Right ventricle myocardium superior (tissue), 1 donor: Measurements from ENCODE around the gene OSR1. TPM values are rescaled to one million over a fixed set of nuclear protein-coding genes. Genes with fewer than 3 reads are reported as not detected.
A peak's percentile ranks its signal among the peaks of the same experiment; 100 is the strongest.

Source experiments
- ATAC-seq: fragments of 200-7000 bp; cut with Tn5 transposase; one replicate; pipeline ENCODE4 v1.9.1; 2020; ENCODE audit warnings: mild to moderate bottlenecking; ENCODE audit not compliant: poor library complexity
- DNase-seq: peaks from one replicate; pipeline ENCODE4 v3.0.0-alpha.2; 2020
- intact Hi-C: fragments of 100-400 bp; cut with DNase I; formaldehyde crosslinking; loops from one replicate; pipeline ENCODE4 v1.11.2; 2022
- total RNA-seq: library from RNA; stranded (reverse); fragmentation: NEBNext Ultra II Directional; extraction: Animal tissue kit (Norgen Biotek cat#: 25700); gene quantifications from one replicate; pipeline ENCODE4 v1.2.1, GENCODE V29; 2021
- donor health status: DM: no; HTN: yes; CAD: no; lungs with severe emphysema.

Gene OSR1
- total RNA-seq, 1 donor from 2014 or later, result 5.4 TPM

GRCh38 chr2:19361325-19361990, 3.0 kb upstream of the OSR1 start:
- no peak for DNase-seq
- peak; percentile 34 for ATAC-seq
- intact Hi-C loops, result loop anchor here (10.0 kb wide), 2 partner anchors 367 to 927 kb away; no protein-coding TSS in a partner anchor

GRCh38 chr2:19360966-19361321, 2.5 kb upstream of the OSR1 start:
- DNase-seq (no peak), ATAC-seq (no peak)
- intact Hi-C loops, result loop anchor here (10.0 kb wide), 2 partner anchors 366 to 926 kb away; no protein-coding TSS in a partner anchor

DNA sequence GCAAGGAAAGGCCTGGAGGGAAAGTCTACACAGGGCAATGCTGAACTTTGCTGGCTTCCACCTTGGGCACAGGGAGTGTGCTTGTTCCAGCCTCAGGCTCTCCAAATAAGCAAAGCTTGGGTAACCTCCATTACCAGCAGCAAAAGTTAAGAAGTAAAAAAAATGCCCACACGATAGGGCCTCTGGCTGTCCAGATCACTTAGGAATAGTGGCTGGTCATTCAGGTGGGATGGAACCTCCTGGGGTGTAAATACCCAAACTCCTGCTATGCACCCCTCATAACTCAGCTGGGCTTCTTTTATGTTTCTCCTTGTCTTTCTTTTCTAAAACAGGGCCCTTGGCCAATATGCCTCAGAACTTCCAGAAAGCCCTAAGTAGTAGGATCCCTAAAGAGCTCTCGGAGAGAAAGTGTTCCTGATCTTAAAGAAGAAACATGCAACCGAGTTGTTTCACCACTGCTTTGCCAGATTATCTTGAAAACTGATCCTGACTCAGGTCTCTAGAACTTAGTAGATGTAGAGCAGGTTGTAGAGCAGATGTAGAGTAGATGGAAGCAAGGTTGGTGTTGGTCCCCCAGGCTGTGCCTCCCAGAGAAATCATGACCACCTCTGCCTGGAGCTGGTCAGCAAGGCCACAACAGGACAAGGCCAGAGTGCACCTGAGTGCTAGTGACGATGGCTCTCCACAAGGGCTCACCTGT, 2.0 kb upstream of the OSR1 start:
- no peak for DNase-seq
- ATAC-seq, result no peak

GRCh38 chr2:19359456-19359855, 1.0 kb upstream of the OSR1 start:
- intact Hi-C loops, result loop anchor here (5.0 to 10.0 kb wide), 2 partner anchors 505 to 607 kb away; no protein-coding TSS in a partner anchor
- ATAC-seq (no peak), DNase-seq (no peak)

More for the DNA sequence above, 2.0 kb upstream of the OSR1 start:
- intact Hi-C loops, result loop anchor here (10.0 kb wide), 2 partner anchors 366 to 926 kb away; no protein-coding TSS in a partner anchor

- intact Hi-C loops, result loop anchor here (5.0 to 10.0 kb wide), 2 partner anchors 506 to 607 kb away; no protein-coding TSS in a partner anchor
- DNase-seq (no peak), ATAC-seq (no peak)
Measured at GRCh38 chr2:19359021-19359357, 566 bp upstream of the OSR1 start.

GRCh38 chr2:19357402-19358241, 801 bp downstream of the OSR1 start:
- ATAC-seq, result peak; percentile 33
- intact Hi-C loops, result loop anchor here (5.0 to 10.0 kb wide), 2 partner anchors 507 to 605 kb away; no protein-coding TSS in a partner anchor
- DNase-seq, result no peak

DNA sequence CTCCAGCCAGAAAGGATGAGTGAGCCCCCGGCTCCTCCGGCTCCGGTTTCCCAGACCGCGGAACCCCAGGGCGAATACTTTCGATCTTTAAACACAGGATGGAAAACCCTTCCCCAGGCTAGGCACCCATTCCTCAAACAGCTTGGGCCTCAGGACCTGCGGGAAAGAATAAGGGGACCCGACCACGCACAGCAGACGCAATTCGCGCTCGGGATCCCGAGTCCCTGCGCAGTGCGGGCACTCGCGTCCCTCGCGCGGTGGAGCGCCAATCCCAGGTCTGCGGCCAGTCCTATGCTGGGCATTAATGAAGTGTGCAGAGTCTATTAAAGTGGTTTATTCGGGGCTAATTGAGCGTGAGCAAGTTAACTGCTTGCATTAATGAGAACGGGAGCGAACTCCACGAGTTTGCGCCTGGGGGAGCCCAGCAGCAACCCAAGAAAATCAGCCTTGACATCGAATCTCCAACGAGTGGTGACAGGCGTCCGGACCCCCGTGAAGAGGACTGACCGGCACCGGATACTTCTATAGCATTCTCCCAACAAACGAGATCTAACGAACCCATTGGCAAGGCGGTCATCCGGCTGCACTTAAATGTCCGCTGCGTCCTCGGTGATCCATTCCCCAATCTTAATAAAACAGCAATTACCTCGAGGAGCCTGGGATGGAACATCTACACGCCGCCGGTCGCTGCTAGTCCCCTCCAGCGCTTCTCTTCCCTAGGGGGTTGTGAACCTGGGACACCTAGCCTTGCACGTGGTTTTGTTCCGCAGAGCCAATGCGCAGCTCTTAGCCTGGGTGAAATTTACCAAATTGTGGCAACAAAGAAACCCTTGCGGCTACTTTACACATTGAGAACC, 1.6 kb downstream of the OSR1 start:
- DNase-seq (no peak), ATAC-seq (no peak)
- intact Hi-C loops, result loop anchor here (5.0 to 10.0 kb wide), 2 partner anchors 508 to 604 kb away; no protein-coding TSS in a partner anchor

- no peak for DNase-seq
Measured at GRCh38 chr2:19355931-19356544, 2.4 kb downstream of the OSR1 start.

GRCh38 chr2:19355416-19355821, 3.0 kb downstream of the OSR1 start:
- no peak for DNase-seq
- intact Hi-C loops, result loop anchor here (5.0 to 10.0 kb wide), 2 partner anchors 509 to 603 kb away; no protein-coding TSS in a partner anchor
- ATAC-seq, result no peak

More at GRCh38 chr2:19355931-19356544, 2.4 kb downstream of the OSR1 start:
- no peak for ATAC-seq
- intact Hi-C loops, result loop anchor here (5.0 to 10.0 kb wide), 2 partner anchors 509 to 604 kb away; no protein-coding TSS in a partner anchor

DNA sequence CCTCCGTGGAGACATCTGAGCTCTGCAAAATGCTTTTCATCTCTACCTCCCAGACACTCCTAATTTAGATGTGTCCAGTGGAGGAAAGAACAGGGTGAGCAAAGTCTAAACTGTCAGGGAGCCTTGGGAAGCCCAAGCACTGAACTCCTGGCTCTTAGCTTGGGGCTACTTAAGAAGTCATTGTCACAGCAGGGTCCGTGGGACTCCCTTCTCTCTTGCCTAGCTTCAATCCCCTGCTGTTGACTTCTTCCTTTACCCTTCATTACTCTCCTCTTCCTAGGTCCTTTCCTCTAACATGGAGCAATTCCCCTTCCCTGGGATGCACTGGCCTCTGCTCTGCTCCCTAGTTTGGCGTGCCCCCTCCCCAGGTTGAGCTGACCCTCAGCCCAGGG, 3.4 kb downstream of the OSR1 start:
- ATAC-seq, result no peak
- no peak for DNase-seq
- intact Hi-C loops, result loop anchor here (5.0 to 10.0 kb wide), 2 partner anchors 510 to 603 kb away; no protein-coding TSS in a partner anchor

DNA sequence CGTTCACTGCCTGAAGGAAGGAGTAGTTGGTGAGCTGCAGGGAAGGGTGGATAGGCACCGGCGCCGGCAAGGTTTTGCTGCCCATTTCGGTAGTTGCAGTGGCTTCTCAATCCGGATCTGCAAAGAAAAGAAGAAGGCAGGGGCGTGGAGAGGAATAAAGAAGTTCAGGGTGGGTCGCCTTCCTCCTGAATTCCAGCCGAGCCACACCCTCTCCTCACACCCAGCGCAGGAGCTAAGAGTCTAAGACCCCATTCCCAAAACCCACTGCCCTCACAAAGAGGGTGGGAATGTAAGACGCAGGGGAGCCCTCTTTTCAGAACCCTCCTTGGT, 4.7 kb downstream of the OSR1 start:
- intact Hi-C loops, result loop anchor here (5.0 to 10.0 kb wide), 2 partner anchors 511 to 831 kb away; no protein-coding TSS in a partner anchor
- no peak for ATAC-seq
- no peak for DNase-seq

GRCh38 chr2:19352946-19353720, 5.3 kb downstream of the OSR1 start:
- ATAC-seq (no peak), DNase-seq (no peak)
- intact Hi-C loops, result loop anchor here (5.0 to 10.0 kb wide), 2 partner anchors 512 to 831 kb away; no protein-coding TSS in a partner anchor

DNA sequence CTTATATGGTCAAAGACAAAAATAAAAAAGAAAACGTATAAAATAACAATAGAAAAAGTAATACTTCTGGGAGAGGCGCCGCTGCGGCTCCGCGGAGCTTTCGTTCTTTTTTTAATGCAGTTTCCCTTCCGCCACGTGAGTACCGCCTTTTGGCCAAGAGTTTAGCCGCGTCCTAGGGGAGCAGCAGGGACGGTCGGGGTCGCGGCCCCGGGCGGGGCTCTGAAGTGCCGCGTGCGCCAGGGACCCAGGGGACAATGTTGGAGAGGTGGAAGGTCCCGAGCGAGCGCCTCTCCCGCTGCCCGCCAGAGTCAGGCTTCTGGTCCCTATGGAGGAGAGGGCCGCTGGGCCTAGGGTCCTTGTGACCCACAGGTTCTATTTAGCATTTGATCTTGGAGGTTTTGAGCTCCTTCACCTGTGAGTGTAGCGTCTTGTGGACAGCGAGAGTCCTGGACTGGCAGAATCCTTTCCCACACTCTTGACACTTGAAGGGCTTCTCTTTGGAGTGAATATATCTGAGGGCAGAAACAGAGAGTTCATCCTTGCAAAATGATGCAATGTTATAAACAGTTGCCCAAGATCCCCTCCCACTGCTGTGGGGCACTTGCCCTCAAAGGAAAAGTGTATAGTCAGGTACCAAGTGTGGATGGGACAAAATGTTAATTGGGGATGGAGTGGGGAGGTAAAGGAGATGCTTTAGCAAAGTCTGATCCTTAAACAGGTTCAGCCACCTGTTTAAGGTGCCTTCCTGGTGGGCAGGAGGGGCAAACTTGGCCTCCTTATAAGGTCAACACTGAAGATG, 6.3 kb downstream of the OSR1 start:
- intact Hi-C loops, result loop anchor here (5.0 to 10.0 kb wide), 2 partner anchors 513 to 830 kb away; no protein-coding TSS in a partner anchor
- no peak for DNase-seq
- ATAC-seq, result no peak

DNA sequence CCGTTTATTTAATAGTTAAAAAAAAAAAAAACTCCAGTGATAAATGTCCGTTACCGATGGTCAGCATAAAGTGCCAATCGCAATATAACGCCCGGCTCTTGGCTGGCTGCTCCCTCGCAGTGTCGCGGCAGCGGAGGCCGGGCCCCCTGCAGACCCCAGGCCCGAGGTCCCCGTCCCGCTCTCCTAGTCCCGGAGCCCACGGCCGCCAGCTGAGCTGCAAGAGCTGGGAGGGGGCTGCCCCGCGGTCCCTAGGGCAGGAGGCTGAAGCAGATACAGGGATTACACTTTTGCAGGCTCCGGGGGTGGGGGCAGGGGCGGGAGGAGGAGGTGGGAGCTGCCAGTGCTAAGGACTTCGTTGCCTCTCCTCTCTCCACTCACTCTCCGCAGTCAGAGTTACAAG, 6.9 kb downstream of the OSR1 start:
- ATAC-seq, result no peak
- intact Hi-C loops, result loop anchor here (5.0 to 10.0 kb wide), 2 partner anchors 513 to 829 kb away; no protein-coding TSS in a partner anchor
- no peak for DNase-seq

DNA sequence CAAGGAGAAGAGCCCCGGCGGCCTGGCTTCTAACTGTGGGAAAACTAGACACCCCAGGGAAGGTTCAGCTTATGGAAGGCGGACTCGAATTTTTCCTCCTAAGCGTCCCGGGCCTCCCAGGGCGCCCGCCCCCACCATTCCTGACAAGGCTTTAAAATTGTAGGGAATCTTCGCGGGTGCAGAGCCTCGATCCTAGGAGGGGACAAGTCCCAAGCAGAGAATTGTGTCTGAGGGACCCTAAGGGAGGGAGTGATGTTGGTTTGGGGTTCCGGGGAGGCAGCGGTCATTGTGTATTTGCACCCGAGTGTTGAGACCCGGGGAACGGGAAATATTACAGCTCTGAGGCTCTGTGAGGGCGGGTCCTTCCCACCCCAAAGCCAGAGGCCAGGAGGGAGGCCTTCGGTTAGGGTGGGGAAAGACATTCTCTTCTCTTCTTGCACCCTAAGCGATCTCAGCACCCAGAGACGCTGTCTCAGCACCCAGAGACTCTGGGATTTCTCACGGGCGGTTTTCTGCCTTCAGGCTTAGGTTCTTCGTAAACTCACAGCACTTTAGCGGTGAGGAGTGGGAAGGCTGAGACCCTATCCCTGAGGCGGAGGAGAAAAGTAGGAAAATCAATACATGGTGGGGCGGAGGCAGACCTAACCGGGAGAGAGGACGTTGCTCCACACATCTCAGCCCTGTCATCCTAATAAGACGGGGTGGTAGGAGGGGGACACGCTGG, 7.6 kb downstream of the OSR1 start:
- ATAC-seq, result no peak
- intact Hi-C loops, result loop anchor here (5.0 to 10.0 kb wide), 2 partner anchors 514 to 829 kb away; no protein-coding TSS in a partner anchor

More for the DNA sequence above, 7.6 kb downstream of the OSR1 start:
- DNase-seq, result no peak
